Mesenchymal stem cell (in vitro differentiated cells and primary cell): ENCODE data around the gene MPC2.
A peak's percentile ranks its signal among the peaks of the same experiment; 100 is the strongest.

ENCODE experiments used
- DNase-seq: peaks from one replicate; pipeline ENCODE4 v3.0.0-alpha.2; 2013
- H2AFZ ChIP-seq: one replicate; pipeline ENCODE4 v1.6.1; 2013; ENCODE audit warnings: low read depth, mild to moderate bottlenecking, control low read depth, inconsistent platforms, low read length, moderate library complexity
- H2AK5ac ChIP-seq: 2 replicates; pipeline ENCODE4 v1.6.1; 2013; ENCODE audit warnings: low read length, moderate library complexity, mild to moderate bottlenecking, inconsistent platforms; ENCODE audit not compliant: severe bottlenecking
- H2BK120ac ChIP-seq: one replicate; pipeline ENCODE4 v1.6.1; 2013; ENCODE audit warnings: low read depth, mild to moderate bottlenecking, inconsistent platforms, low read length, moderate library complexity
- H2BK12ac ChIP-seq, 2 experiments: one replicate each; pipeline ENCODE4 v1.6.1; 2013; ENCODE audit warnings: inconsistent platforms in 2 of 2, low read length in 2 of 2, mild to moderate bottlenecking in 2 of 2, moderate library complexity in 2 of 2, control low read depth in 1 of 2
- H2BK15ac ChIP-seq: one replicate; pipeline ENCODE4 v1.6.1; 2013; ENCODE audit warnings: mild to moderate bottlenecking, low read depth, inconsistent platforms; ENCODE audit not compliant: poor library complexity, severe bottlenecking
- H2BK5ac ChIP-seq: 2 replicates; pipeline ENCODE4 v1.6.1; 2013; ENCODE audit warnings: low read depth, mild to moderate bottlenecking, low read length, control low read depth, inconsistent platforms; ENCODE audit not compliant: poor library complexity, severe bottlenecking
- H3K14ac ChIP-seq, 2 experiments: one replicate each; pipeline ENCODE4 v1.6.1; 2013; ENCODE audit warnings: inconsistent platforms in 2 of 2, low read length in 2 of 2, control low read depth in 1 of 2, mild to moderate bottlenecking in 1 of 2, moderate library complexity in 1 of 2
- H3K18ac ChIP-seq, 2 experiments: one replicate each; pipeline ENCODE4 v1.6.1; 2013; ENCODE audit warnings: inconsistent platforms in 2 of 2, low read length in 2 of 2, control low read depth in 1 of 2, low read depth in 1 of 2, mild to moderate bottlenecking in 1 of 2
- H3K23ac ChIP-seq, 2 experiments: one replicate each; pipeline ENCODE4 v1.6.1; 2013; ENCODE audit warnings: inconsistent platforms in 2 of 2, low read length in 2 of 2, mild to moderate bottlenecking in 2 of 2, moderate library complexity in 2 of 2, control low read depth in 1 of 2
- H3K27ac ChIP-seq: 2 replicates; pipeline ENCODE4 v1.5.1; 2013; ENCODE audit warnings: mild to moderate bottlenecking, moderate library complexity, low read length, control low read depth, inconsistent platforms; ENCODE audit not compliant: poor library complexity, severe bottlenecking
- H3K27me3 ChIP-seq, 2 experiments: 2 replicates each; pipeline versions ENCODE4 v1.6.1 to v1.7.0; 2013; ENCODE audit warnings: low read length in 2 of 2, mild to moderate bottlenecking in 2 of 2, moderate library complexity in 2 of 2, control low read depth in 1 of 2, inconsistent platforms in 1 of 2; ENCODE audit not compliant: control insufficient read depth in 1 of 2, insufficient read depth in 1 of 2
- H3K36me3 ChIP-seq, 2 experiments: 2 replicates each; pipeline versions ENCODE4 v1.6.1 to v1.7.0; 2013; ENCODE audit warnings: low read length in 2 of 2, control low read depth in 1 of 2, inconsistent platforms in 1 of 2, low read depth in 1 of 2, mild to moderate bottlenecking in 1 of 2; ENCODE audit not compliant: insufficient read depth in 2 of 2, control insufficient read depth in 1 of 2
- H3K4ac ChIP-seq, 2 experiments: one replicate each; pipeline ENCODE4 v1.6.1; 2013; ENCODE audit warnings: inconsistent platforms in 2 of 2, low read length in 2 of 2, mild to moderate bottlenecking in 2 of 2, moderate library complexity in 2 of 2, control low read depth in 1 of 2, low read depth in 1 of 2
- H3K4me1 ChIP-seq: 2 replicates; pipeline ENCODE4 v1.6.1; 2013; ENCODE audit warnings: low read depth, low read length, control low read depth; ENCODE audit not compliant: control insufficient read depth, insufficient read depth
- H3K4me2 ChIP-seq: 2 replicates; pipeline ENCODE4 v1.6.1; 2013; ENCODE audit warnings: low read length, mild to moderate bottlenecking, inconsistent platforms; ENCODE audit not compliant: poor library complexity, severe bottlenecking
- H3K4me3 ChIP-seq, 2 experiments: 2 replicates each; pipeline versions ENCODE4 v1.5.1 to v1.7.0; 2013; ENCODE audit warnings: low read length in 2 of 2, mild to moderate bottlenecking in 2 of 2, control low read depth in 1 of 2, low read depth in 1 of 2; ENCODE audit not compliant: insufficient read depth in 1 of 2
- H3K79me1 ChIP-seq: replicated peaks from 2 replicates; pipeline ENCODE4 v1.6.1; 2013; ENCODE audit warnings: mild to moderate bottlenecking, control low read depth, low read length, inconsistent platforms; ENCODE audit not compliant: poor library complexity, severe bottlenecking
- H3K9ac ChIP-seq: 2 replicates; pipeline ENCODE4 v1.7.0; 2013; ENCODE audit warnings: mild to moderate bottlenecking, low read length, moderate library complexity
- H3K9me3 ChIP-seq: 2 replicates; pipeline ENCODE4 v1.7.0; 2013; ENCODE audit warnings: mild to moderate bottlenecking, low read length; ENCODE audit not compliant: control insufficient read depth
- H4K8ac ChIP-seq: one replicate; pipeline ENCODE4 v1.6.1; 2013; ENCODE audit warnings: inconsistent platforms, mild to moderate bottlenecking, low read length, moderate library complexity
- H4K91ac ChIP-seq: one replicate; pipeline ENCODE4 v1.6.1; 2013; ENCODE audit warnings: mild to moderate bottlenecking, low read length, inconsistent platforms
- WGBS: methylation state at CpG from one replicate; pipeline ENCODE4 v1.1.7; 2013; ENCODE audit warnings: mixed read lengths; 5-methylcytosine and 5-hydroxymethylcytosine counted together

The MPC2 gene

GRCh38 chr1:167940264-167940663, 3.4 kb upstream of the MPC2 start:
- Histone ChIP-seq H3K27me3 (no peaks in the 10 kb centered on the region), H2BK12ac (no peak overlapping the region), H3K18ac (no peak overlapping the region), H4K8ac (no peak overlapping the region), H2BK5ac (no peak overlapping the region), H4K91ac (no peak overlapping the region), H2BK15ac (no peak overlapping the region), H3K4me1 (no peaks in the 10 kb centered on the region), H3K9me3 (no peaks in the 10 kb centered on the region), H3K23ac (no peak overlapping the region), H3K14ac (no peak overlapping the region), H3K27ac (no peak overlapping the region), H3K4ac (no peak overlapping the region), H2AK5ac (no peak overlapping the region), H3K36me3 (peaks cover 6 to 7% of the 10 kb centered on the region in 2 experiments), H3K79me1 (no peaks in the 10 kb centered on the region), H3K4me3 (no peak overlapping the region), H2AFZ (no peak overlapping the region), H3K9ac (no peak overlapping the region), H2BK120ac (no peak overlapping the region), H3K4me2 (peak overlapping the region; percentile 29)
- 100% methylated on average over 1 of the region's 2 CpGs for WGBS
- DNase-seq: no peak

DNA sequence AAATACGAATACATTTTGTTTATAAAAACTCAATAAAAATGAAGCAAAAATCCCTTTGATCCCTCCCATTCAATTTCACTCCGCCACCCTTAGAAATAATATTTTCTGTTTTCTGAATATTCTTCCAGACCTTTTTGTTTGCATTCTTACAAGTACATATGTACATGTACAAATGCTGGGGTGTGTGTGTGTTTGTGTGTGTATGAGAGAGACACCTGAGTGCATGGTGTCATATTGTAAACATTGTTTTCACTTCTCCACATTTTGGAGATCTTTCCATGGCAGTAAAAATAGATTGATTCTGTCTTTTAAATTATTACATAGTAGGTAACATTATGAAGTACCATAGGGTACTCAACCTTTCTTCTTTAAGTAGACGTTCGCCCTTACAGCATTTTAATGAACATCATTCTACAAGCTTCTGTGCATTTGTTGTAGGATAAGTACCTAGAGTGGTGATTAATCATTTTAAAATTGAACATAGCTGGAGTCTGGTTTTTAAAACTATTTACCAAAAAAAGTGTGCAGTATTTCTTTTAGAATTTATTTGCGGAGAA, 1.3 kb upstream of the MPC2 start:
- H3K4ac ChIP-seq: no peak overlapping the region
- no peak overlapping the region for H3K18ac ChIP-seq
- H3K4me3 ChIP-seq: peak overlapping the region in 1 of 2 experiments; percentile 79
- no peak overlapping the region for H2AFZ ChIP-seq
- H2BK120ac ChIP-seq: no peak overlapping the region
- H3K9me3 ChIP-seq: no peaks in the 10 kb centered on the region
- H3K9ac ChIP-seq: peak overlapping the region; percentile 96
- H3K27ac ChIP-seq: no peak overlapping the region
- H2BK12ac ChIP-seq: no peak overlapping the region
- H2AK5ac ChIP-seq: no peak overlapping the region
- no peak overlapping the region for H2BK5ac ChIP-seq
- H3K23ac ChIP-seq: no peak overlapping the region
- H4K8ac ChIP-seq: no peak overlapping the region
- H4K91ac ChIP-seq: no peak overlapping the region
- WGBS: no CpG with 5 or more reads among the region's 5 CpGs
- H3K14ac ChIP-seq: no peak overlapping the region
- H3K4me1 ChIP-seq: no peaks in the 10 kb centered on the region
- H3K27me3 ChIP-seq: no peaks in the 10 kb centered on the region
- H3K36me3 ChIP-seq: peaks cover 3% of the 10 kb centered on the region in 2 experiments
- H2BK15ac ChIP-seq: no peak overlapping the region
- peak overlapping the region; percentile 66 for H3K4me2 ChIP-seq
- no peaks in the 10 kb centered on the region for H3K79me1 ChIP-seq
- DNase-seq: no peak

- H3K9ac ChIP-seq: peak overlapping the region; percentile 96
- no peak overlapping the region for H4K8ac ChIP-seq
- H4K91ac ChIP-seq: no peak overlapping the region
- H3K27me3 ChIP-seq: no peaks in the 10 kb centered on the region
- H3K23ac ChIP-seq: no peak overlapping the region
- H2BK12ac ChIP-seq: no peak overlapping the region
- H3K4me1 ChIP-seq: no peaks in the 10 kb centered on the region
- H2BK5ac ChIP-seq: peak overlapping the region; percentile 15
- H2BK120ac ChIP-seq: no peak overlapping the region
- no CpG with 5 or more reads among the region's 5 CpGs for WGBS
- H3K4me3 ChIP-seq: peak overlapping the region; percentile 79 to 87
- H2AFZ ChIP-seq: no peak overlapping the region
- no peak overlapping the region for H3K4ac ChIP-seq
- no peak overlapping the region for H3K4me2 ChIP-seq
- no peak overlapping the region for H2AK5ac ChIP-seq
- no peak overlapping the region for H3K14ac ChIP-seq
- peak overlapping the region; percentile 93 for H3K27ac ChIP-seq
- peaks cover 2 to 3% of the 10 kb centered on the region in 2 experiments for H3K36me3 ChIP-seq
- no peaks in the 10 kb centered on the region for H3K9me3 ChIP-seq
- no peak for DNase-seq
- H3K79me1 ChIP-seq: no peaks in the 10 kb centered on the region
- H2BK15ac ChIP-seq: no peak overlapping the region
- H3K18ac ChIP-seq: no peak overlapping the region
Measured at GRCh38 chr1:167937709-167938010, 788 bp upstream of the MPC2 start.

- DNase-seq: peak; percentile 99
- 0% methylated on average over 25 of the region's 58 CpGs for WGBS
- H3K4me1 ChIP-seq: no peaks in the 10 kb centered on the region
- H2BK5ac ChIP-seq: peak within 1 kb of the TSS; percentile 96
- peak within 1 kb of the TSS; percentile 98 for H2BK120ac ChIP-seq
- H2BK12ac ChIP-seq: peak within 1 kb of the TSS; percentile 71 to 91
- peak within 1 kb of the TSS in 1 of 2 experiments; percentile 94 for H3K23ac ChIP-seq
- peak within 1 kb of the TSS; percentile 95 for H4K8ac ChIP-seq
- peak within 1 kb of the TSS; percentile 90 for H2AK5ac ChIP-seq
- H3K14ac ChIP-seq: peak within 1 kb of the TSS; percentile 86 to 89
- H2AFZ ChIP-seq: peak within 1 kb of the TSS; percentile 67
- peak within 1 kb of the TSS; percentile 88 for H3K4me2 ChIP-seq
- H3K36me3 ChIP-seq: no peaks in the 10 kb centered on the region
- H3K79me1 ChIP-seq: no peaks in the 10 kb centered on the region
- peak within 1 kb of the TSS; percentile 79 to 95 for H3K4me3 ChIP-seq
- H3K27ac ChIP-seq: peak within 1 kb of the TSS; percentile 100
- no peaks in the 10 kb centered on the region for H3K27me3 ChIP-seq
- H3K9me3 ChIP-seq: no peaks in the 10 kb centered on the region
- peak within 1 kb of the TSS; percentile 94 for H4K91ac ChIP-seq
- H3K18ac ChIP-seq: peak within 1 kb of the TSS; percentile 95 to 99
- peak within 1 kb of the TSS; percentile 95 to 99 for H3K4ac ChIP-seq
- peak within 1 kb of the TSS; percentile 94 for H2BK15ac ChIP-seq
- H3K9ac ChIP-seq: peak within 1 kb of the TSS; percentile 96
Measured at GRCh38 chr1:167936068-167936929, 573 bp downstream of the MPC2 start, which contains the start of gene DCAF6. Gene DCAF6, plus strand, starts transcription at chr1:167936683. Its CDS starts 229 bp downstream, at chr1:167936912.
